GM12878 (cell line): ENCODE measurements around the gene CAB39L. TPM values are rescaled to one million over a fixed set of nuclear protein-coding genes. Genes with fewer than 3 reads are reported as not detected.
A peak's percentile ranks its signal among the peaks of the same experiment; 100 is the strongest.

Experiments used
- ATF7 ChIP-seq: fragments of 450-650 bp; IDR thresholded peaks from 2 replicates; pipeline ENCODE4 v1.6.1; 2016; ENCODE audit warnings: low read depth, mild to moderate bottlenecking
- CEBPB ChIP-seq, 2 experiments: fragments of 150-350 bp in 1 of 2; IDR thresholded peaks; 2 replicates each; pipeline ENCODE4 v1.6.1; 2012 to 2014; ENCODE audit warnings: low read depth in 2 of 2, low read length in 2 of 2, borderline replicate concordance in 1 of 2, inconsistent platforms in 1 of 2
- CREM ChIP-seq: IDR thresholded peaks from 2 replicates; pipeline ENCODE4 v1.6.1; 2014; ENCODE audit warnings: antibody characterized with exemption, low read depth
- E2F8 ChIP-seq: fragments of 450-650 bp; IDR thresholded peaks from 2 replicates; pipeline ENCODE4 v1.6.1; 2018; ENCODE audit warnings: mild to moderate bottlenecking, low read depth, moderate library complexity; ENCODE audit not compliant: partially characterized antibody
- EED ChIP-seq: sonication (generic); IDR thresholded peaks from 2 replicates; pipeline ENCODE4 v1.6.1; 2016; ENCODE audit warnings: antibody characterized with exemption, low read depth
- EGR1 ChIP-seq, 2 experiments: IDR thresholded peaks; 1 replicate in 1 of 2; 2 replicates in 1 of 2; pipeline ENCODE4 v1.6.1; 2011 to 2012; ENCODE audit warnings: low read depth in 2 of 2, low read length in 2 of 2, borderline replicate concordance in 1 of 2, mild to moderate bottlenecking in 1 of 2, moderate library complexity in 1 of 2
- ESRRA ChIP-seq: IDR thresholded peaks from 2 replicates; pipeline ENCODE4 v1.6.1; 2012; ENCODE audit warnings: mild to moderate bottlenecking, low read length, improper control_type of control experiment
- FOS ChIP-seq: IDR thresholded peaks from 3 replicates; pipeline ENCODE4 v1.6.1; 2011; ENCODE audit warnings: borderline replicate concordance; ENCODE audit not compliant: insufficient read length; ENCODE audit errors: extremely low read depth
- GATAD2B ChIP-seq: fragments of 450-650 bp; conservative IDR thresholded peaks from 2 replicates; pipeline ENCODE4 v1.6.1; 2017; ENCODE audit warnings: low read depth, mild to moderate bottlenecking, moderate library complexity
- IKZF2 ChIP-seq, 2 experiments: fragments of 450-650 bp; IDR thresholded peaks; 2 replicates each; pipeline ENCODE4 v1.6.1; 2017; ENCODE audit warnings: mild to moderate bottlenecking in 2 of 2, moderate library complexity in 2 of 2
- MLLT1 ChIP-seq: fragments of 450-650 bp; IDR thresholded peaks from 2 replicates; pipeline ENCODE4 v1.6.1; 2016; ENCODE audit warnings: mild to moderate bottlenecking
- MYC ChIP-seq: IDR thresholded peaks from 2 replicates; pipeline ENCODE4 v1.6.1; 2011; ENCODE audit warnings: mild to moderate bottlenecking, low read length, moderate library complexity, inconsistent platforms; ENCODE audit not compliant: insufficient read depth, insufficient replicate concordance, insufficient read length, severe bottlenecking
- NR2C1 ChIP-seq: fragments of 450-650 bp; IDR thresholded peaks from 2 replicates; pipeline ENCODE4 v1.6.1; 2017; ENCODE audit warnings: antibody characterized with exemption, mild to moderate bottlenecking, moderate library complexity
- PAX5 ChIP-seq: IDR thresholded peaks from 2 replicates; pipeline ENCODE4 v1.6.1; 2011; ENCODE audit warnings: low read depth, low read length, borderline replicate concordance
- PML ChIP-seq: IDR thresholded peaks from 2 replicates; pipeline ENCODE4 v1.6.1; 2012; ENCODE audit warnings: low read length, inconsistent platforms
- POLR2A ChIP-seq: IDR thresholded peaks from 2 replicates; pipeline ENCODE4 v1.6.1; 2011; ENCODE audit warnings: low read depth, mild to moderate bottlenecking, low read length
- RELA ChIP-seq: fragments of 450-650 bp; IDR thresholded peaks from 2 replicates; pipeline ENCODE4 v1.8.0; 2014; ENCODE audit warnings: borderline replicate concordance; ENCODE audit not compliant: partially characterized antibody
- ZBED1 ChIP-seq: IDR thresholded peaks from 2 replicates; pipeline ENCODE4 v1.6.1; 2016; ENCODE audit warnings: borderline replicate concordance
- ZSCAN29 ChIP-seq: fragments of 450-650 bp; IDR thresholded peaks from 2 replicates; pipeline ENCODE4 v1.6.1; 2017; ENCODE audit warnings: mild to moderate bottlenecking, moderate library complexity
- polyA plus RNA-seq, 11 experiments: library from polyadenylated mRNA; depleted of rRNA in 4 of 11; unstranded in 6 of 11; stranded (reverse) in 5 of 11; fragments of >200 nt; fragmentation: Nextera tagmentation in 4 of 11; fragmentation: Illumina TruSeq in 1 of 11; extraction: Ambion mirVana in 4 of 11; extraction: Trizol in 1 of 11; gene quantifications; 1 replicate in 1 of 11; 2 replicates in 10 of 11; pipeline versions ENCODE4 v1.2.1 to v1.2.3, GENCODE V29; 2011 to 2016; ENCODE audit warnings: inconsistent platforms in 2 of 11, missing spikeins in 2 of 11, low read depth in 1 of 11
- total RNA-seq, 4 experiments: library from RNA; depleted of rRNA in 3 of 4; stranded (reverse); fragments of >200 nt in 3 of 4; fragmentation: Illumina TruSeq in 1 of 4; extraction: Trizol in 1 of 4; gene quantifications; 2 replicates each; pipeline versions ENCODE4 v1.2.1 to v1.2.3, GENCODE V29; 2013 to 2021
- TF ChIP-seq, protein P1 (sequence below): fragments of 450-650 bp; IDR thresholded peaks from 2 replicates; pipeline ENCODE4 v1.6.1; 2017; ENCODE audit warnings: low read depth, mild to moderate bottlenecking, moderate library complexity
- TF ChIP-seq, protein P2 (sequence below): IDR thresholded peaks from 2 replicates; pipeline ENCODE4 v1.6.1; 2012; ENCODE audit warnings: mild to moderate bottlenecking, low read depth, low read length

Gene CAB39L
- total and polyA plus RNA-seq, 10 of the 15 experiments (the other 5 are each of a cell fraction or from before 2014, with no cell fraction given): 0.88 to 3.0 (median 1.7) TPM

GRCh38 chr13:49443704-49444523, at the start of gene CAB39L, which contains the start of gene SETDB2 (continued):
- peak; percentile 65 for TF ChIP-seq MLLT1
- no peak for TF ChIP-seq ESRRA
- TF ChIP-seq NR2C1: peak; percentile 95
- TF ChIP-seq ZBED1: no peak
- TF ChIP-seq IKZF2 (IDR thresholded peaks at IDR 0.05): peak in 1 of 2 experiments; percentile 36; a peak in 2 of 4 replicates
- no peak for TF ChIP-seq MYC
- no peak for TF ChIP-seq ZSCAN29
- TF ChIP-seq GATAD2B: peak; percentile 62; the same call in 1 of the 2 replicates
- peak; percentile 48 for TF ChIP-seq ATF7
- peak; percentile 87 for TF ChIP-seq PAX5
- TF ChIP-seq POLR2A: peak; percentile 98
- TF ChIP-seq FOS: no peak
- TF ChIP-seq E2F8: no peak
- peak; percentile 72 for TF ChIP-seq PML
- TF ChIP-seq, protein P1, sequence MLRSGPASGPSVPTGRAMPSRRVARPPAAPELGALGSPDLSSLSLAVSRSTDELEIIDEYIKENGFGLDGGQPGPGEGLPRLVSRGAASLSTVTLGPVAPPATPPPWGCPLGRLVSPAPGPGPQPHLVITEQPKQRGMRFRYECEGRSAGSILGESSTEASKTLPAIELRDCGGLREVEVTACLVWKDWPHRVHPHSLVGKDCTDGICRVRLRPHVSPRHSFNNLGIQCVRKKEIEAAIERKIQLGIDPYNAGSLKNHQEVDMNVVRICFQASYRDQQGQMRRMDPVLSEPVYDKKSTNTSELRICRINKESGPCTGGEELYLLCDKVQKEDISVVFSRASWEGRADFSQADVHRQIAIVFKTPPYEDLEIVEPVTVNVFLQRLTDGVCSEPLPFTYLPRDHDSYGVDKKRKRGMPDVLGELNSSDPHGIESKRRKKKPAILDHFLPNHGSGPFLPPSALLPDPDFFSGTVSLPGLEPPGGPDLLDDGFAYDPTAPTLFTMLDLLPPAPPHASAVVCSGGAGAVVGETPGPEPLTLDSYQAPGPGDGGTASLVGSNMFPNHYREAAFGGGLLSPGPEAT: peak; percentile 66; the same call in 1 of the 2 replicates
- TF ChIP-seq EGR1 (IDR thresholded peaks at IDR 0.05; ENCODE audit: borderline replicate concordance in 1 of 2, low read depth in 2 of 2, low read length in 2 of 2): no peak
- TF ChIP-seq, protein P2, sequence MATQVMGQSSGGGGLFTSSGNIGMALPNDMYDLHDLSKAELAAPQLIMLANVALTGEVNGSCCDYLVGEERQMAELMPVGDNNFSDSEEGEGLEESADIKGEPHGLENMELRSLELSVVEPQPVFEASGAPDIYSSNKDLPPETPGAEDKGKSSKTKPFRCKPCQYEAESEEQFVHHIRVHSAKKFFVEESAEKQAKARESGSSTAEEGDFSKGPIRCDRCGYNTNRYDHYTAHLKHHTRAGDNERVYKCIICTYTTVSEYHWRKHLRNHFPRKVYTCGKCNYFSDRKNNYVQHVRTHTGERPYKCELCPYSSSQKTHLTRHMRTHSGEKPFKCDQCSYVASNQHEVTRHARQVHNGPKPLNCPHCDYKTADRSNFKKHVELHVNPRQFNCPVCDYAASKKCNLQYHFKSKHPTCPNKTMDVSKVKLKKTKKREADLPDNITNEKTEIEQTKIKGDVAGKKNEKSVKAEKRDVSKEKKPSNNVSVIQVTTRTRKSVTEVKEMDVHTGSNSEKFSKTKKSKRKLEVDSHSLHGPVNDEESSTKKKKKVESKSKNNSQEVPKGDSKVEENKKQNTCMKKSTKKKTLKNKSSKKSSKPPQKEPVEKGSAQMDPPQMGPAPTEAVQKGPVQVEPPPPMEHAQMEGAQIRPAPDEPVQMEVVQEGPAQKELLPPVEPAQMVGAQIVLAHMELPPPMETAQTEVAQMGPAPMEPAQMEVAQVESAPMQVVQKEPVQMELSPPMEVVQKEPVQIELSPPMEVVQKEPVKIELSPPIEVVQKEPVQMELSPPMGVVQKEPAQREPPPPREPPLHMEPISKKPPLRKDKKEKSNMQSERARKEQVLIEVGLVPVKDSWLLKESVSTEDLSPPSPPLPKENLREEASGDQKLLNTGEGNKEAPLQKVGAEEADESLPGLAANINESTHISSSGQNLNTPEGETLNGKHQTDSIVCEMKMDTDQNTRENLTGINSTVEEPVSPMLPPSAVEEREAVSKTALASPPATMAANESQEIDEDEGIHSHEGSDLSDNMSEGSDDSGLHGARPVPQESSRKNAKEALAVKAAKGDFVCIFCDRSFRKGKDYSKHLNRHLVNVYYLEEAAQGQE: no peak
- 0 out of 2 replicates have a peak, but pooled peaks have one; percentile 41 for TF ChIP-seq EED
- no peak for TF ChIP-seq CEBPB (IDR thresholded peaks at IDR 0.05; ENCODE audit: borderline replicate concordance in 1 of 2, low read depth in 2 of 2, low read length in 2 of 2)
- peak; percentile 83 for TF ChIP-seq RELA
- peak; percentile 90 for TF ChIP-seq CREM
